ENCODE data around the gene MAP7. TPM values are rescaled to one million over a fixed set of nuclear protein-coding genes. Genes with fewer than 3 reads are reported as not detected.
"Not testable (repeated sequence)": the region's sequence is repeated elsewhere in the genome, so short reads cannot be mapped to it uniquely, and the experiment has no call there.

Gene MAP7
- total RNA-seq, 4 donors from 2014 or later, result 16.5 to 47.1 (median 38.8) TPM

- no peak for DNase-seq
- no peak overlapping the region for H3K4me3 ChIP-seq
- H3K9me3 ChIP-seq, result no peaks in the 10 kb centered on the region
- no peak overlapping the region for H3K27ac ChIP-seq
- no peaks in the 10 kb centered on the region for H3K36me3 ChIP-seq
- TF ChIP-seq POLR2A (IDR thresholded peaks at IDR 0.05) (no peak), CTCF (IDR thresholded peaks at IDR 0.05) (no peak)
- no peaks in the 10 kb centered on the region for H3K27me3 ChIP-seq
- H3K4me1 ChIP-seq, result no peaks in the 10 kb centered on the region
Measured at GRCh38 chr6:136494059-136494458, 56.2 kb downstream of the MAP7 start.

- H3K9me3 ChIP-seq, result no peaks in the 10 kb centered on the region
Measured at GRCh38 chr6:136492409-136492808, 57.8 kb downstream of the MAP7 start.

GRCh38 chr6:136491754-136492153, 58.5 kb downstream of the MAP7 start:
- Histone ChIP-seq H3K27ac (no peak overlapping the region), H3K36me3 (no peaks in the 10 kb centered on the region), H3K27me3 (no peaks in the 10 kb centered on the region), H3K4me1 (no peaks in the 10 kb centered on the region), H3K4me3 (no peak overlapping the region), H3K9me3 (no peaks in the 10 kb centered on the region)
- TF ChIP-seq CTCF (IDR thresholded peaks at IDR 0.05), result no peak
- DNase-seq, result no peak

More at GRCh38 chr6:136492409-136492808, 57.8 kb downstream of the MAP7 start:
- H3K4me3 ChIP-seq, result no peak overlapping the region
- no peaks in the 10 kb centered on the region for H3K4me1 ChIP-seq
- no peak overlapping the region for H3K27ac ChIP-seq
- no peak for TF ChIP-seq POLR2A (IDR thresholded peaks at IDR 0.05)
- TF ChIP-seq CTCF (IDR thresholded peaks at IDR 0.05), result no peak
- DNase-seq, result no peak
- H3K27me3 ChIP-seq, result no peaks in the 10 kb centered on the region
- no peaks in the 10 kb centered on the region for H3K36me3 ChIP-seq

GRCh38 chr6:136491251-136491650, 59.0 kb downstream of the MAP7 start:
- Histone ChIP-seq H3K9me3 (no peaks in the 10 kb centered on the region), H3K27ac (no peak overlapping the region), H3K27me3 (no peaks in the 10 kb centered on the region), H3K36me3 (no peaks in the 10 kb centered on the region), H3K4me3 (no peak overlapping the region), H3K4me1 (no peaks in the 10 kb centered on the region)
- no peak for DNase-seq
- TF ChIP-seq POLR2A (IDR thresholded peaks at IDR 0.05) (no peak), CTCF (IDR thresholded peaks at IDR 0.05) (no peak)

- H3K27ac ChIP-seq, H3K36me3 ChIP-seq, H3K4me3 ChIP-seq, H3K27me3 ChIP-seq, H3K4me1 ChIP-seq, H3K9me3 ChIP-seq, DNase-seq: not testable (repeated sequence)
Measured at GRCh38 chr6:136489689-136490033, 60.6 kb downstream of the MAP7 start.

GRCh38 chr6:136487759-136488425, 62.3 kb downstream of the MAP7 start:
- no peak for TF ChIP-seq CTCF (IDR thresholded peaks at IDR 0.05)
- no peak for TF ChIP-seq POLR2A (IDR thresholded peaks at IDR 0.05)
- H3K27ac ChIP-seq, result no peak overlapping the region
- no peak for DNase-seq
- H3K4me3 ChIP-seq, result no peak overlapping the region
- H3K27me3 ChIP-seq, result no peaks in the 10 kb centered on the region
- H3K36me3 ChIP-seq, result no peaks in the 10 kb centered on the region
- no peaks in the 10 kb centered on the region for H3K4me1 ChIP-seq
- H3K9me3 ChIP-seq, result no peaks in the 10 kb centered on the region

Data from Peyer's patch (tissue), 4 donors.